SU-DHL-6 (cell line): Measurements from ENCODE around the gene NACA2.

Source experiments
- EZH2phosphoT487 ChIP-seq: fragments of 200-600 bp; sonication (generic), shearing (Covaris generic); conservative IDR thresholded peaks from 2 replicates; pipeline ENCODE4 v1.6.1; 2018; ENCODE audit warnings: mild to moderate bottlenecking, antibody characterized with exemption, low read length, moderate library complexity, mixed read lengths
- TF ChIP-seq, protein P1 (sequence below): fragments of 200-600 bp; sonication (generic); IDR thresholded peaks from one replicate; pipeline ENCODE4 v1.5.1; 2017; ENCODE audit warnings: antibody characterized with exemption, mild to moderate bottlenecking, low read length, moderate library complexity; ENCODE audit not compliant: insufficient read depth, poor library complexity, severe bottlenecking

GRCh38 chr17:61578645-61579044 lies 12.4 kb downstream of the NACA2 start:
- TF ChIP-seq, protein P1, sequence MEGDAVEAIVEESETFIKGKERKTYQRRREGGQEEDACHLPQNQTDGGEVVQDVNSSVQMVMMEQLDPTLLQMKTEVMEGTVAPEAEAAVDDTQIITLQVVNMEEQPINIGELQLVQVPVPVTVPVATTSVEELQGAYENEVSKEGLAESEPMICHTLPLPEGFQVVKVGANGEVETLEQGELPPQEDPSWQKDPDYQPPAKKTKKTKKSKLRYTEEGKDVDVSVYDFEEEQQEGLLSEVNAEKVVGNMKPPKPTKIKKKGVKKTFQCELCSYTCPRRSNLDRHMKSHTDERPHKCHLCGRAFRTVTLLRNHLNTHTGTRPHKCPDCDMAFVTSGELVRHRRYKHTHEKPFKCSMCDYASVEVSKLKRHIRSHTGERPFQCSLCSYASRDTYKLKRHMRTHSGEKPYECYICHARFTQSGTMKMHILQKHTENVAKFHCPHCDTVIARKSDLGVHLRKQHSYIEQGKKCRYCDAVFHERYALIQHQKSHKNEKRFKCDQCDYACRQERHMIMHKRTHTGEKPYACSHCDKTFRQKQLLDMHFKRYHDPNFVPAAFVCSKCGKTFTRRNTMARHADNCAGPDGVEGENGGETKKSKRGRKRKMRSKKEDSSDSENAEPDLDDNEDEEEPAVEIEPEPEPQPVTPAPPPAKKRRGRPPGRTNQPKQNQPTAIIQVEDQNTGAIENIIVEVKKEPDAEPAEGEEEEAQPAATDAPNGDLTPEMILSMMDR: no peak
- no peak for TF ChIP-seq EZH2phosphoT487
